Immature natural killer cell (primary cell): Measurements from ENCODE around the gene ADCY1. TPM values are rescaled to one million over a fixed set of nuclear protein-coding genes. Genes with fewer than 3 reads are reported as not detected.
"Not testable (repeated sequence)": the region's sequence is repeated elsewhere in the genome, so short reads cannot be mapped to it uniquely, and the experiment has no call there.

ENCODE experiments used
- DNase-seq, 3 donors: peaks; one replicate each; pipeline ENCODE4 v3.0.0; 2022; ENCODE audit warnings: mixed read lengths in 1 of 3
- H3K27ac Mint-ChIP-seq, 6 donors: one replicate each; pipeline ENCODE4 v1.8.0; 2020; ENCODE audit warnings: mixed read lengths in 6 of 6, mild to moderate bottlenecking in 5 of 6, inconsistent platforms in 4 of 6, moderate library complexity in 3 of 6
- H3K27me3 Mint-ChIP-seq, 3 donors: one replicate each; pipeline ENCODE4 v1.8.0; 2020 to 2021; ENCODE audit warnings: low read depth in 3 of 3, mild to moderate bottlenecking in 3 of 3, mixed read lengths in 3 of 3, moderate library complexity in 3 of 3, inconsistent platforms in 1 of 3
- H3K36me3 Mint-ChIP-seq, 3 donors: one replicate each; pipeline ENCODE4 v1.8.0; 2020; ENCODE audit warnings: mixed read lengths in 3 of 3, inconsistent platforms in 2 of 3, mild to moderate bottlenecking in 2 of 3
- H3K4me1 Mint-ChIP-seq, 2 donors: one replicate each; pipeline ENCODE4 v1.8.0; 2020; ENCODE audit warnings: inconsistent platforms in 2 of 2, mild to moderate bottlenecking in 2 of 2, mixed read lengths in 2 of 2, moderate library complexity in 1 of 2
- H3K4me3 Mint-ChIP-seq, 5 donors: one replicate each; pipeline ENCODE4 v1.8.0; 2020; ENCODE audit warnings: mild to moderate bottlenecking in 5 of 5, mixed read lengths in 5 of 5, inconsistent platforms in 3 of 5, moderate library complexity in 3 of 5
- H3K9me3 Mint-ChIP-seq, 6 donors: one replicate each; pipeline ENCODE4 v1.8.0; 2020; ENCODE audit warnings: mild to moderate bottlenecking in 6 of 6, mixed read lengths in 6 of 6, inconsistent platforms in 4 of 6, moderate library complexity in 3 of 6
- polyA plus RNA-seq, 3 donors: library from polyadenylated mRNA; unstranded; fragments of 300-500 nt; fragmentation: Illumina TruSeq; gene quantifications; one replicate each; pipeline ENCODE4 v1.2.3, GENCODE V29; 2021

ADCY1 gene
- not detected for polyA plus RNA-seq

DNA sequence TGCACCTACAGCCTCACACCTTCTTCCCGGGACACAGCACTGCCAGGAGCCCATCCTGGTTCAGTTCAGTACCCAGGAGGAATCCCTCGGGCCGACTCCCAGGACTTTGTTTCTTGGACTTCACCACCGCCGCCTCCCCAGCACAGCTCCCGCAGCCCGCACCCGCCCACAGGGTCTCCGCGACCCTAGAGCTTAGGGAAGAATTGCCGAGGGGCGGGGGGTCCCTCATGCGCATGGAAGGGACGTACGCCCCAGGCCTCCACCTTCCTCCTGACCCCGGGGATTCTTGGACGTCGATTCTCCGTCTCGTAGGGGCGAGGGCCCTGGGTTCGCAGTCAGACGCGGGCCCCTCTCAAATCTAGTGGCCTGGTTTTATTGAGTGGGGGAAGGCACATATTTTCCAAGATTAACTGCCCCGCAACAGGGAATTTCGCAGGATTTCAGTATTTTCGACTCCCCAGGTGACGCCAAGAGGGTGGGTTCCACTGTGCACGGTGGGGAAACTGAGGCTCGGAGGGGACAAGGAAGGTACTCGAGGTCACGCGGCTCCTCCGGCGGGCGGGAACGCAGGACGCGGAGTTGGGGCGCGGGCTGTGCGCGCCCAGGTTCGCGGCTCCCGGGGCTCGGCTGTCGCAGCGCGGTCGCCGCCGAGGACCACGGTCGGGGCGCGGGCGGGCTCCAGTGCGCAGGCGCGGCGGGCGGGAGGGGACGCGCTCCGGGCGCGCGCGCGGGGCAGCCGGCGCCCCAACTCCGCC lies at the start of gene ADCY1:
TSS of gene ADCY1 (plus strand) at position 708 of the 755 bp plus-strand sequence. CDS start 176 bp downstream, outside the sequence.
- DNase-seq: no peak
- H3K36me3 Mint-ChIP-seq: no peaks in the 10 kb centered on the region
- H3K4me3 Mint-ChIP-seq: peak within 1 kb of the TSS in 3 of 5 donors; percentile 16 to 51 (median 50)
- H3K9me3 Mint-ChIP-seq: no peaks in the 10 kb centered on the region
- no peak within 1 kb of the TSS for H3K27ac Mint-ChIP-seq
- no peaks in the 10 kb centered on the region for H3K4me1 Mint-ChIP-seq
- H3K27me3 Mint-ChIP-seq: peaks cover 13 to 29% (median 14%) of the 10 kb centered on the region in 3 donors

DNA sequence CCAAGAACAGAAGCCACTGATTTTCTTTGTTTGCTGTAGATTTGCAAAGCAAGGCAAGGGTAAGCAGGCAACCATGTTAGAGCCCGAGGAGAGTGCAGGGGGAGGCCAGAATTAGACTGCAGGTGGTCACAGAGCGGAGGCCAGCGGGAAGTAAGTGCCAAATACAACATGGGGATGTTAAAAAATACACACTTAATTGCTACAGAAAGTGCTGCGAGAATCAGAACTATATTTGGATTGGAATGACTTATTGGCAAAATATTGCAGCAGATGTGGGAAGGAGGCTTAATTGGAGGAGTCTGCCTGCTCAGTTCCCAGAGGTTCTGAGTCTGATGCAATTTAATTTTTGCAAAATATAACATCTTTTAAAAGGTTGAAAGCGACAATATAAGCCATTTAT lies 49.7 kb upstream of the ADCY1 start:
- peaks cover 0 to 2% (median 0%) of the 10 kb centered on the region in 6 donors for H3K9me3 Mint-ChIP-seq
- peaks cover 0 to 2% (median 2%) of the 10 kb centered on the region in 3 donors for H3K27me3 Mint-ChIP-seq
- H3K36me3 Mint-ChIP-seq: no peaks in the 10 kb centered on the region
- DNase-seq: no peak
- no peaks in the 10 kb centered on the region for H3K4me1 Mint-ChIP-seq
- no peak overlapping the region for H3K4me3 Mint-ChIP-seq
- H3K27ac Mint-ChIP-seq: no peak overlapping the region

DNA sequence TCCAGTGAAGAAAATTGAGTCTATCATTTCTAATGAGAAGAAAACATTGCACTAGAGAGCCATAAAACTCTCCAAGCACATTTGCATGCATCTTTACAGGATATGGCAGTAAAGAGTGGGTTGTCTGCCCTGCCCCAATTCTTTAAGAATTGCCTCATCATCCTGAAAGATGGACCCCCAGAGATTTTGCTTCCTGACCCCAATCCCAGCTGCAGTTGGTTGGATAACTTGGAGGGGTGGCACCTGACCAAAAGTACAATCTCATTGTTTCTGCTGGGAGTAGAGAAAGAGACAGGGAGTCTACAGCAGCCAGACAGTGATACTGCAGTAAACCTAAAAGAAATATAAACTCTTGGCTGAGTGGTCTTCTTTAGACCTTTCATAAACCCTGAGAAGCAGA lies 49.1 kb upstream of the ADCY1 start:
- Mint-ChIP-seq H3K27ac (no peak overlapping the region), H3K4me3 (no peak overlapping the region), H3K27me3 (peaks cover 0 to 4% (median 2%) of the 10 kb centered on the region in 3 donors), H3K36me3 (no peaks in the 10 kb centered on the region), H3K4me1 (no peaks in the 10 kb centered on the region), H3K9me3 (peaks cover 0 to 4% (median 0%) of the 10 kb centered on the region in 6 donors)
- no peak for DNase-seq

DNA sequence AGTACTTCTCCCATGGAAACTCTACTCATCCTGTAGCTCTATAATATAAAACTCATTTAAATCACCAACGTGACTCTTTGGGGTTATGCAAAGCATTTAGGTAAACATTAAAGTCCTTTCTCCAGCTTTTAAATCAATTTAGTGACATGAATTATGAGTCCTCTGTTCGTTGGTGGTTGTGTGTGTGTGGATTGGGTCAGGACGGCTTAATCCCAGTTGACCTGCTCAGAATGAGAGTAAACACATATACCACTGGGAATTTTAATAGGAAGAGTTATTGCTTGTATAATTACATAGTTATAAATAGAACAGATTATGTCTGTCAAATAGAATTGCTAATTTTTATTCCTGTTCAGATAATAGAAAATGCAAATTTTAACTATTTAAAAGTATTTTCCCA lies 30.7 kb upstream of the ADCY1 start:
- peaks cover 2 to 5% (median 4%) of the 10 kb centered on the region in 3 donors for H3K27me3 Mint-ChIP-seq
- H3K36me3 Mint-ChIP-seq: no peaks in the 10 kb centered on the region
- no peak overlapping the region for H3K27ac Mint-ChIP-seq
- no peak overlapping the region for H3K4me3 Mint-ChIP-seq
- no peaks in the 10 kb centered on the region for H3K4me1 Mint-ChIP-seq
- DNase-seq: no peak
- peaks cover 0 to 19% (median 5%) of the 10 kb centered on the region in 6 donors for H3K9me3 Mint-ChIP-seq

DNA sequence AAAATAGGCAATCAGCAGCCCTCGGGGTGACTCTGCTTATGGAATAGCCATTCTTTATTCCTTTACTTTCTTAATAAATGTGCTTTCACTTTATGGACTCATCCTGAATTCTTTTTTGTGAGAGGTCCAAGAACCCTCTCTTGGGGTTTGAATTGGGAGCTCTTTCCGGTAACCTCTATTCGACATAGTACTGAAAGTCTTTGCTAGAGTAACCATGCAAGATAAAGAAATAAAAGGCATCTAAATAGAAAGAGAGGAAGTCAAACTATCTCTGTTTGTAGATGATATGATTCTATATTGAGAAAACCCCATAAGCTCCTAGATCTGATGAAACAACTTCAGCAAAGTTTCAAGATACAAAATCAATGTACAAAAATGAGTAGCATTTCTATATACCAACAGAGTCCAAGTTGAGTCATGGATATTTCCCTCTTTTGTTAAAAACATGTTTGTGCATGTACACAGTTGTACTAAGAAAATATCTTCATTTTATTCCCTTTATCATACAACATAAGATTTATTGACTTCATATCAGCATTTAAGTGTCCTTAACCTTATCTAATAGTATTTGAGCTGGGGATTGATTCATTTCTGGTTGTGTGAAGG lies 29.0 kb upstream of the ADCY1 start:
- H3K36me3 Mint-ChIP-seq, H3K4me3 Mint-ChIP-seq, H3K9me3 Mint-ChIP-seq, H3K27me3 Mint-ChIP-seq, H3K4me1 Mint-ChIP-seq, H3K27ac Mint-ChIP-seq, DNase-seq: not testable (repeated sequence)

DNA sequence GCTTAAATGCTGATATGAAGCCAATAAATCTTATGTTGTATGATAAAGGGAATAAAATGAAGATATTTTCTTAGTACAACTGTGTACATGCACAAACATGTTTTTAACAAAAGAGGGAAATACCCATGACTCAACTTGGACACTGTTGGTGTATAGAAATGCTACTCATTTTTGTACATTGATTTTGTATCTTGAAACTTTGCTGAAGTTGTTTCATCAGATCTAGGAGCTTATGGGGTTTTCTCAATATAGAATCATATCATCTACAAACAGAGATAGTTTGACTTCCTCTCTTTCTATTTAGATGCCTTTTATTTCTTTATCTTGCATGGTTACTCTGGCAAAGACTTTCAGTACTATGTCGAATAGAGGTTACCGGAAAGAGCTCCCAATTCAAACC lies 25.3 kb upstream of the ADCY1 start:
- not testable (repeated sequence) for H3K9me3 Mint-ChIP-seq, H3K27ac Mint-ChIP-seq, DNase-seq, H3K4me1 Mint-ChIP-seq, H3K36me3 Mint-ChIP-seq, H3K4me3 Mint-ChIP-seq
- peaks cover 0 to 11% (median 0%) of the 10 kb centered on the region in 3 donors for H3K27me3 Mint-ChIP-seq

DNA sequence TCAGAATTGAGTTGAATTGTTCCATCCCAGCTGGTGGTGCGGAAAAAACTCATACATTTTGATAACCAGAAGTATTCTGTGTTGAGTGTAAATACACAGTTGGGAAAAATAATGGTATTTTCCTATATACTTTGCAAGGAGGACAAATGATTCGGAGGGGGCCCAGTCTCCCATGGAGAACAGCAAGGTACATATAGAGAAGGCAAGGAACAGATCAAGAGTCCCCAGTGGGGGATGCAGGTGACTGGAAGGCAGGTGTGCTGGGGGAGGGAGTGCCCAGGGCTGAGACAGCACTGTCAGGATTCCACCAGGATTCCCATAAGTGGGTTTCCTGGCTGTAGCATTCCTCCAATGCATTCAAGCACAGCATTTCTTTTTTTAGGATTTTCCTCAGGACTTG lies 10.8 kb upstream of the ADCY1 start:
- Mint-ChIP-seq H3K27ac (no peak overlapping the region), H3K4me3 (no peak overlapping the region), H3K9me3 (peaks cover 0 to 6% (median 0%) of the 10 kb centered on the region in 6 donors), H3K36me3 (no peaks in the 10 kb centered on the region), H3K4me1 (no peaks in the 10 kb centered on the region), H3K27me3 (peaks cover 1 to 5% (median 5%) of the 10 kb centered on the region in 3 donors)
- no peak for DNase-seq

DNA sequence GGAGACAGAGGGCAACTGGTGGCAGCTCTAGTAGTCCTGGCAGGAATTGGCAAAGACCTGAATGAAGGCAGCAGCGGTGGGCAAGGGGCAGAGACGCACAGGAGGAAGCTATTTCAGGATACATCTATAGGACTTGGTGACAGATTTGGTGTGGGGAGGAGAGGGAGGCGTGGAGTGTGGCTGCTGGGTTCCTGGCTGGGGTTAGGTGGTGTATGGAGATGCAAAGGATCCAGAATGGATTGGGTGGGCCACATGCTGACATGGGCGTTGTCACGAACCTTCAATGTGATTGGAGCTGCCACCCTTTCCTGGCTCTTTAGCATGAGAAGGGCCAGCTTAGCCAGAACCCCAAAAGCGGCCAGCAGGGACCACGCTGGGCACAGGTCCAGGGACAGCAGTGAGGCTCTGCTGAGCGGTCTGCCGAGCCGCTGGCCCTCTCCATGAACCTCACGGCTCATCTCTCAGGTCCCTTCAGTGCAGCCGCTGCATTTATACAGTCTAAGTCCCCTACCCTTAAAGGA lies 10.2 kb upstream of the ADCY1 start:
- Mint-ChIP-seq H3K36me3 (no peaks in the 10 kb centered on the region), H3K4me3 (no peak overlapping the region), H3K27me3 (peaks cover 1 to 5% (median 5%) of the 10 kb centered on the region in 3 donors), H3K9me3 (peaks cover 0 to 6% (median 0%) of the 10 kb centered on the region in 6 donors), H3K27ac (no peak overlapping the region), H3K4me1 (no peaks in the 10 kb centered on the region)
- no peak for DNase-seq

DNA sequence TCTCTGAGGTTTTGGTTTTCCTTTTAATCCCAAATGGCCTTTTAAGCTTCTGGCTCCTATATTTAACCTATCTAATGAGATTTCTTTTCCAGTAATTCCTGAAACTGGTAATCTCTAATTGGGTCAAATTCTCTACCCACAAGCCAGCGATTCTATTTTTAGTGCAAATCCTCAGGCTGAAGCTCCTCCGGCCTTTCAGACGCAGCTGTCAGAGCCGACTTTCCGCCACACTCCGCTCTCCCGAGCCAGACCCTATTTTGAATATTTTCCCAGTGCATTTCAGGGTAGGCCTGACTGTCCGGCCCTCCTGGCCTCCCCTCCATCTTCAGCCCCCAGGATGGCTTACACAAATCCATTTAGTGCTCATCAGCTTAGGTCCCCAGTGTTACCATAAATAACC lies 9.7 kb upstream of the ADCY1 start:
- Mint-ChIP-seq H3K9me3 (peaks cover 0 to 6% (median 0%) of the 10 kb centered on the region in 6 donors), H3K4me1 (no peaks in the 10 kb centered on the region), H3K27me3 (peaks cover 1 to 5% (median 5%) of the 10 kb centered on the region in 3 donors), H3K27ac (no peak overlapping the region), H3K4me3 (no peak overlapping the region), H3K36me3 (no peaks in the 10 kb centered on the region)
- no peak for DNase-seq

DNA sequence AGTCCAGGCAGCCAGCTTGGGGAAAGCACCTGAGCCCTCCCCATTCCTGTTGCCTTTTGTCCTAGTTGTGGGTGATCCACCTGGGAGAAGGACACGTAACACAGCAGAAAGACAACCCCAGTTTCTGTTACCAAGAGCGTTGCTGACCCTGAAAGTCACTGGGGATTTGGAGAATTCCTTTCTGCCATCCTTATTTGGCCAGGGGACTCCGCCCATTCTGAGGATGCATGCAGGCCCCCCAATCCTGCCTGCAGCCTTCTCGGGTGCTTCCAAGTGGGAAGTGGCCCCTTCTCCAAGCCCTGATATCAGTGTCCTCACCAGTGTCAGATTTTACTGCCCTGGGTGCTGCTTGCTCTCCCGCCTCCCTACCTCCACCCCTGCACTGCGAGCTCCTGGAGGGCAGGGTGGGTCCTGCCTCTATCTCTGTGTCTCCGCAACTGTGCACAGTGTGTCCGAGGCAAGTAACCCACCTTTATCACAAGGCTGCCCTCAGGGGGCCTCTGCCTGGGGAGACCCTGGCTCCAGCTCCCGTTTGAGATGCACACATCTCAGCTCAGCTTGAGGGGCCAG lies 9.2 kb upstream of the ADCY1 start:
- Mint-ChIP-seq H3K27me3 (peaks cover 1 to 5% (median 3%) of the 10 kb centered on the region in 3 donors), H3K36me3 (no peaks in the 10 kb centered on the region)

DNA sequence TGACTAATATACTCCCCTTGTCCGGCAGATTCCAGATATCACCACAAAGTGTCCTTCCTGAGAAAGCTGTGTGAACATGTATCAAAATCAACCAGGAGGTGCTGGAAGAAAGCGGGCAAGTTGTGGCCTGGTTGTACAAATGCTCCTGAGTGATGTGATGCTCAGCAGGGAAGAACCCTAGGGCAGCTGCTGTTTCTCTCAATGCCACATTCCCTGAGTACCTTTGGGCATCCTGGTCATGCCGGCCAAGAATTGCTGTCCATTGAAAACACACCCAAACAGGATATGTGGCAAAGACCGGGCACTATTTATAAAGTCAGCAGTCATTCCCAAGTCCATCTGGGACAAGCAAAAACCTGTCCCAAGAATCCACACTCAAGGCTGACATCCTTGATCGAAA lies 7.8 kb upstream of the ADCY1 start:
- H3K9me3 Mint-ChIP-seq: no peaks in the 10 kb centered on the region
- DNase-seq: no peak
- no peaks in the 10 kb centered on the region for H3K4me1 Mint-ChIP-seq
- no peak overlapping the region for H3K4me3 Mint-ChIP-seq
- no peak overlapping the region for H3K27ac Mint-ChIP-seq
- no peaks in the 10 kb centered on the region for H3K36me3 Mint-ChIP-seq
- H3K27me3 Mint-ChIP-seq: peaks cover 2 to 11% (median 7%) of the 10 kb centered on the region in 3 donors

More for the DNA sequence above, 9.2 kb upstream of the ADCY1 start:
- Mint-ChIP-seq H3K27ac (no peak overlapping the region), H3K4me1 (no peaks in the 10 kb centered on the region), H3K4me3 (no peak overlapping the region), H3K9me3 (peaks cover 0 to 2% (median 0%) of the 10 kb centered on the region in 6 donors)
- DNase-seq: no peak

DNA sequence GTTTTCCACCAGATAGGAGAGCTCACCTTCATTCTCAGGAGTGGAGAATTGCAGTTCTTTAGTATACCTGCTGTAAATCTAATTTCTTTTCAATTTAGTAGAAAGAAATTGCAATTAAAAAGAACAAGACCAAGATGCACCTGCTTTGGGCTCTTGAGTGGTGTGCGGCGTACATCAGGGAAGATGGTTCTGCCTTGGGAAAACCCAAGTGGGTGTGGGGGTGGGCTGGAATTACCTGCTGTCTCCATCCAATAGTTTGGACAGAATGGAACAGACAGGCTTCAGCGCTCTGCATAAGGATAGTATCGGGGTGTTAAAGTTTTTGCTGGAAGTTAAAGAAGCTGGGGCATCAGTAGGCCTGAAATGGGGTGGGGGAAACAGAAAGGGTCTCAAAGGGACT lies 7.2 kb upstream of the ADCY1 start:
- Mint-ChIP-seq H3K9me3 (no peaks in the 10 kb centered on the region), H3K27me3 (peaks cover 5 to 12% (median 7%) of the 10 kb centered on the region in 3 donors), H3K4me1 (no peaks in the 10 kb centered on the region), H3K27ac (no peak overlapping the region), H3K36me3 (no peaks in the 10 kb centered on the region), H3K4me3 (no peak overlapping the region)
- DNase-seq: no peak

DNA sequence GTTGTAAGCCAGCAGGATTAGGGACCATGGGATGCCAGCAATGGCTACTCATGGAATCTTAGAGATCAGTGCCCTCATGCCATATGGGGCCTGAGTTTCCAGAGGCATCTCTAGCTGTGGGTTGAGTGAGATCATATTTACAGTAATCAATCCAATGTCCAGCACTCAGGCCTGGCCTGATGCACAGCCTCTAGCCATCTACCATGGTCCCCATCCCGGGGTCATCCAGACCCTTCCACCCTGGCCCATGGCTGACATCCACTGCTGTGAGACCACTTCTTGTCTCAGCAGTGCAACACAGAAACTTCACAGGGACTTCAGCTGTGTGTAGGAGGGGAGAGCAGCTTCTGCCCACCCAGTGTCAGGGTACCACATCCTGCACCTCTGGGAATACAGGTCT lies 6.5 kb upstream of the ADCY1 start:
- Mint-ChIP-seq H3K9me3 (no peaks in the 10 kb centered on the region), H3K4me1 (no peaks in the 10 kb centered on the region), H3K36me3 (no peaks in the 10 kb centered on the region), H3K27ac (no peak overlapping the region), H3K4me3 (no peak overlapping the region), H3K27me3 (peaks cover 5 to 15% (median 7%) of the 10 kb centered on the region in 3 donors)
- no peak for DNase-seq
